Breast epithelium (tissue), 4 donors: ENCODE data around the gene NTSR2. TPM values are rescaled to one million over a fixed set of nuclear protein-coding genes. Genes with fewer than 3 reads are reported as not detected.

ENCODE experiments used
- DNase-seq, 2 donors: peaks; one replicate each; pipeline ENCODE4 v3.0.0-alpha.2; 2019; ENCODE audit warnings: low spot score in 2 of 2
- H3K27ac ChIP-seq, 2 donors: fragments of 200-600 bp; sonication (generic) in 1 of 2; one replicate each; pipeline ENCODE4 v1.5.1; 2016 to 2019; ENCODE audit warnings: mild to moderate bottlenecking in 1 of 2
- H3K27me3 ChIP-seq, 2 donors: fragments of 200-600 bp; sonication (generic) in 1 of 2; one replicate each; pipeline versions ENCODE4 v1.5.1 to v1.6.0; 2017 to 2019; ENCODE audit warnings: control low read depth in 1 of 2, mild to moderate bottlenecking in 1 of 2
- H3K36me3 ChIP-seq: fragments of 200-600 bp; one replicate; pipeline ENCODE4 v1.5.1; 2019
- H3K4me1 ChIP-seq, 2 donors: fragments of 200-600 bp; sonication (generic); one replicate each; pipeline ENCODE4 v1.5.1; 2016 to 2019; ENCODE audit warnings: control low read depth in 1 of 2
- H3K4me3 ChIP-seq, 3 donors: fragments of 200-600 bp; sonication (generic); 1 replicate in 2 of 3; 2 replicates in 1 of 3; pipeline ENCODE4 v1.5.1; 2016 to 2019; ENCODE audit warnings: mild to moderate bottlenecking in 3 of 3, moderate library complexity in 2 of 3
- H3K9me3 ChIP-seq, 2 donors: fragments of 200-600 bp; sonication (generic) in 1 of 2; one replicate each; pipeline ENCODE4 v1.5.1; 2016 to 2019; ENCODE audit warnings: control low read depth in 1 of 2
- CTCF ChIP-seq, 3 donors: fragments of 450-650 bp; IDR thresholded peaks; one replicate each; pipeline ENCODE4 v1.5.1; 2016 to 2017; ENCODE audit warnings: antibody characterized with exemption in 3 of 3, mild to moderate bottlenecking in 3 of 3, moderate library complexity in 3 of 3
- POLR2A ChIP-seq: fragments of 450-650 bp; IDR thresholded peaks from one replicate; pipeline ENCODE4 v1.6.1; 2016; ENCODE audit warnings: antibody characterized with exemption, mild to moderate bottlenecking, moderate library complexity
- POLR2AphosphoS5 ChIP-seq, 3 donors: sonication (generic); formaldehyde crosslinking; IDR thresholded peaks; one replicate each; pipeline ENCODE4 v1.6.1; 2017; ENCODE audit warnings: antibody characterized with exemption in 3 of 3
- intact Hi-C: fragments of 100-400 bp; cut with DNase I; formaldehyde crosslinking; loops from one replicate; pipeline ENCODE4 v1.15.1; 2023; ENCODE audit warnings: low total_unique reads
- total RNA-seq, 3 donors: library from RNA; depleted of rRNA; stranded (reverse); fragments of >200 nt; gene quantifications; one replicate each; pipeline ENCODE4 v1.1.0, GENCODE V29; 2016

The NTSR2 gene
- total RNA-seq, 3 donors from 2014 or later: 0.32 TPM; not detected in 2

GRCh38 chr2:11705063-11705462 is 35.1 kb upstream of the NTSR2 start:
- H3K9me3 ChIP-seq: no peaks in the 10 kb centered on the region
- no peak for DNase-seq
- no peaks in the 10 kb centered on the region for H3K36me3 ChIP-seq
- no peaks in the 10 kb centered on the region for H3K27me3 ChIP-seq
- no peak overlapping the region for H3K4me3 ChIP-seq
- no peak overlapping the region for H3K27ac ChIP-seq
- H3K4me1 ChIP-seq: no peaks in the 10 kb centered on the region
- intact Hi-C loops: no loop called here
- TF ChIP-seq POLR2A (no peak), CTCF (IDR thresholded peaks at IDR 0.05) (no peak), POLR2AphosphoS5 (IDR thresholded peaks at IDR 0.05) (no peak)

GRCh38 chr2:11703700-11704099 is 33.7 kb upstream of the NTSR2 start:
- no peaks in the 10 kb centered on the region for H3K36me3 ChIP-seq
- no peak overlapping the region for H3K4me3 ChIP-seq
- intact Hi-C loops: no loop called here
- no peak for DNase-seq
- TF ChIP-seq POLR2AphosphoS5 (IDR thresholded peaks at IDR 0.05) (no peak), CTCF (IDR thresholded peaks at IDR 0.05) (no peak), POLR2A (no peak)
- H3K27me3 ChIP-seq: no peaks in the 10 kb centered on the region
- H3K4me1 ChIP-seq: no peaks in the 10 kb centered on the region
- no peak overlapping the region for H3K27ac ChIP-seq
- H3K9me3 ChIP-seq: no peaks in the 10 kb centered on the region

GRCh38 chr2:11702946-11703345 is 33.0 kb upstream of the NTSR2 start:
- H3K9me3 ChIP-seq: no peaks in the 10 kb centered on the region
- H3K36me3 ChIP-seq: no peaks in the 10 kb centered on the region
- H3K4me3 ChIP-seq: no peak overlapping the region
- no peak for DNase-seq
- intact Hi-C loops: no loop called here
- TF ChIP-seq CTCF (IDR thresholded peaks at IDR 0.05) (no peak), POLR2A (no peak), POLR2AphosphoS5 (IDR thresholded peaks at IDR 0.05) (no peak)
- H3K27ac ChIP-seq: no peak overlapping the region
- no peaks in the 10 kb centered on the region for H3K27me3 ChIP-seq
- no peaks in the 10 kb centered on the region for H3K4me1 ChIP-seq

DNA sequence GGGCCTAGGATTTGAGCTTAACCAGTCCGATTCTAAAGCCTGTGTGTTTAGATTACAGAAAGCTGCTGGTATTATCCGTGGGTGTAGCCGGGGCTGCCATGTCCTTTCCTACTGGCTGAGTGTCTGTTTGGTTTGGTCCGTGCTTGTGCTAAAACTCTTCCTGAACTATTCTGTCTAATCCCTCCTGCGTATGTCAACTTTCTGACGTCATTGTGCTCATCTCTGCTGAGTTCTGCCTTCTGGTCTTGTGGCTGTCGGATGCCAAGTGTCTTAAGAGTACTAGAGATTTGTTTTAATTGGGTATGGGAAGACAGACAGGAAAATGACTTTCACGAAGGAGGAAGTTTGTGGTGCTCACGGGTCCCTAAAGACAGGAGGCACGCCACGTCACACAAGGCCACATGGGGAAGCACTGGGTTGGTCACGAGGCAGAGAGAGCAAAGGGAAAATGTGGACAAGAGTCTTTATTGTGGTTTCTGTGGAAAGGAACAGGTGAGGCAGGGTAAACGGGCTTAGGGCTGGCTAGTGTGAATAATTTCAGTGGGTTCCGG is 31.8 kb upstream of the NTSR2 start:
- no peak for TF ChIP-seq CTCF (IDR thresholded peaks at IDR 0.05)
- TF ChIP-seq POLR2AphosphoS5 (IDR thresholded peaks at IDR 0.05): peak in 1 of 3 donors; percentile 29
- TF ChIP-seq POLR2A: no peak
- no peaks in the 10 kb centered on the region for H3K27me3 ChIP-seq
- no peaks in the 10 kb centered on the region for H3K9me3 ChIP-seq
- peaks cover 0 to 8% of the 10 kb centered on the region in 2 donors for H3K4me1 ChIP-seq
- peak in 1 of 2 donors; percentile 37 for DNase-seq
- H3K4me3 ChIP-seq: no peak overlapping the region
- intact Hi-C loops: no loop called here
- H3K27ac ChIP-seq: no peak overlapping the region
- H3K36me3 ChIP-seq: no peaks in the 10 kb centered on the region

GRCh38 chr2:11701206-11701605 is 31.2 kb upstream of the NTSR2 start:
- intact Hi-C loops: no loop called here
- Histone ChIP-seq H3K4me3 (no peak overlapping the region), H3K27me3 (no peaks in the 10 kb centered on the region), H3K9me3 (no peaks in the 10 kb centered on the region), H3K36me3 (no peaks in the 10 kb centered on the region), H3K4me1 (peaks cover 0 to 11% of the 10 kb centered on the region in 2 donors), H3K27ac (no peak overlapping the region)
- TF ChIP-seq POLR2A (no peak), CTCF (IDR thresholded peaks at IDR 0.05) (no peak), POLR2AphosphoS5 (IDR thresholded peaks at IDR 0.05) (no peak)
- no peak for DNase-seq
